T-helper 2 cell treated with Interferon-gamma antibody and Interleukin-4, amounts not matched to agents 100 ng/mL and 5 ng/mL, for 36 hours (primary cell): ENCODE results near the gene S1PR3. TPM values are rescaled to one million over a fixed set of nuclear protein-coding genes. Genes with fewer than 3 reads are reported as not detected.

Experiments used
- intact Hi-C: fragments of 100-400 bp; cut with micrococcal nuclease; formaldehyde crosslinking; loops from one replicate; pipeline ENCODE4 v1.15.1; 2023
- total RNA-seq: library from RNA; stranded (reverse); gene quantifications from 2 replicates; pipeline ENCODE4 v1.2.3, GENCODE V29; 2022

S1PR3 gene
- total RNA-seq, 1 donor from 2014 or later = 1.0 TPM

GRCh38 chr9:89005323-89005722, 14.1 kb downstream of the S1PR3 start:
- intact Hi-C loops = loop anchor here (10.0 kb wide), 1 partner anchor 1051 kb away; a partner anchor contains a TSS

GRCh38 chr9:89006267-89006666, 15.0 kb downstream of the S1PR3 start:
- intact Hi-C loops = loop anchor here (10.0 kb wide), 1 partner anchor 1051 kb away; a partner anchor contains a TSS

GRCh38 chr9:89006996-89007967, 16.0 kb downstream of the S1PR3 start:
- intact Hi-C loops = loop anchor here (10.0 kb wide), 1 partner anchor 1052 kb away; a partner anchor contains a TSS

- intact Hi-C loops = loop anchor here (10.0 kb wide), 1 partner anchor 1053 kb away; a partner anchor contains a TSS
Observed at GRCh38 chr9:89008055-89008743, 16.9 kb downstream of the S1PR3 start.

GRCh38 chr9:89008744-89009545, 17.7 kb downstream of the S1PR3 start:
- intact Hi-C loops = loop anchor here (10.0 kb wide), 1 partner anchor 1054 kb away; a partner anchor contains a TSS

GRCh38 chr9:89009546-89009840, 18.2 kb downstream of the S1PR3 start:
- intact Hi-C loops = loop anchor here (10.0 kb wide), 1 partner anchor 1055 kb away; a partner anchor contains a TSS

GRCh38 chr9:89010056-89010455, 18.8 kb downstream of the S1PR3 start:
- intact Hi-C loops = no loop called here

- intact Hi-C loops = no loop called here
Observed at GRCh38 chr9:89010526-89011111, 19.4 kb downstream of the S1PR3 start.

GRCh38 chr9:89011683-89012082, 20.4 kb downstream of the S1PR3 start:
- intact Hi-C loops = no loop called here

- intact Hi-C loops = no loop called here
Observed at GRCh38 chr9:89012294-89013042, 21.2 kb downstream of the S1PR3 start.

- intact Hi-C loops = no loop called here
Observed at GRCh38 chr9:89013660-89014059, 22.4 kb downstream of the S1PR3 start.

- intact Hi-C loops = no loop called here
Observed at GRCh38 chr9:89014153-89014552, 22.9 kb downstream of the S1PR3 start.

- intact Hi-C loops = no loop called here
Observed at GRCh38 chr9:89015336-89015735, 24.1 kb downstream of the S1PR3 start.

- intact Hi-C loops = no loop called here
Observed at GRCh38 chr9:89020754-89021153, 29.5 kb downstream of the S1PR3 start.

GRCh38 chr9:89021154-89021803, 30.0 kb downstream of the S1PR3 start:
- intact Hi-C loops = no loop called here

GRCh38 chr9:89022001-89022759, 30.9 kb downstream of the S1PR3 start:
- intact Hi-C loops = no loop called here

- intact Hi-C loops = no loop called here
Observed at GRCh38 chr9:89022902-89023301, 31.6 kb downstream of the S1PR3 start.

GRCh38 chr9:89023740-89024139, 32.5 kb downstream of the S1PR3 start:
- intact Hi-C loops = no loop called here

- intact Hi-C loops = no loop called here
Observed at GRCh38 chr9:89024727-89025126, 33.5 kb downstream of the S1PR3 start.
